Measurements from ENCODE around the gene ARHGAP19. TPM values are rescaled to one million over a fixed set of nuclear protein-coding genes. Genes with fewer than 3 reads are reported as not detected.
A peak's percentile ranks its signal among the peaks of the same experiment; 100 is the strongest.

Gene ARHGAP19
- total RNA-seq, 4 donors from 2014 or later: 3.5 to 5.4 (median 4.6) TPM

- under 1% methylated on average over 10 of the region's 79 CpGs for WGBS
- peak; percentile 98 for DNase-seq (ENCODE audit: extremely low spot score)
- peaks cover 22 to 38% (median 25%) of the 10 kb centered on the region in 4 donors for H3K4me1 ChIP-seq
- no peaks in the 10 kb centered on the region for H3K36me3 ChIP-seq
- H3K27me3 ChIP-seq: no peaks in the 10 kb centered on the region
- peak; percentile 63 to 83 for TF ChIP-seq POLR2AphosphoS5 (IDR thresholded peaks at IDR 0.05)
- peak; percentile 86 for TF ChIP-seq POLR2A (IDR thresholded peaks at IDR 0.05; ENCODE audit: low read depth)
- no peak for TF ChIP-seq EP300 (IDR thresholded peaks at IDR 0.05)
- no peaks in the 10 kb centered on the region for H3K9me3 ChIP-seq
- intact Hi-C loops (cut with DNase I): no loop called here
- H3K4me3 ChIP-seq: peak within 1 kb of the TSS; percentile 87 to 97 (median 94)
- peak within 1 kb of the TSS; percentile 93 to 96 (median 95) for H3K27ac ChIP-seq (replicated peaks in 1 of 4)
These were observed 26.6 kb upstream of the ARHGAP19 start, which contains the start of gene FRAT1 for GRCh38 chr10:97318772-97319651. FRAT1 (plus strand) TSS chr10:97319271; CDS start chr10:97319454, 183 bp downstream.

GRCh38 chr10:97314671-97315070, 22.2 kb upstream of the ARHGAP19 start:
- no peak overlapping the region for H3K4me3 ChIP-seq
- H3K4me1 ChIP-seq: peaks cover 3 to 6% (median 4%) of the 10 kb centered on the region in 4 donors
- no peaks in the 10 kb centered on the region for H3K9me3 ChIP-seq
- TF ChIP-seq POLR2AphosphoS5 (IDR thresholded peaks at IDR 0.05) (no peak), POLR2A (IDR thresholded peaks at IDR 0.05; ENCODE audit: low read depth) (no peak), EP300 (IDR thresholded peaks at IDR 0.05) (no peak), CTCF (IDR thresholded peaks at IDR 0.05) (no peak)
- intact Hi-C loops (cut with DNase I): no loop called here
- H3K36me3 ChIP-seq: no peaks in the 10 kb centered on the region
- no peak overlapping the region for H3K27ac ChIP-seq (replicated peaks in 1 of 4)
- H3K27me3 ChIP-seq: no peaks in the 10 kb centered on the region
- 54% methylated on average over 4 of the region's 4 CpGs for WGBS
- no peak for DNase-seq (ENCODE audit: extremely low spot score)

GRCh38 chr10:97312897-97313296, 20.5 kb upstream of the ARHGAP19 start:
- WGBS: 92% methylated on average over 6 of the region's 6 CpGs
- Histone ChIP-seq H3K4me3 (no peak overlapping the region), H3K4me1 (peaks cover 0 to 7% (median 0%) of the 10 kb centered on the region in 4 donors), H3K36me3 (no peaks in the 10 kb centered on the region), H3K27me3 (no peaks in the 10 kb centered on the region), H3K27ac (replicated peaks in 1 of 4) (no peak overlapping the region), H3K9me3 (no peaks in the 10 kb centered on the region)
- no peak for DNase-seq (ENCODE audit: extremely low spot score)
- intact Hi-C loops (cut with DNase I): no loop called here
- TF ChIP-seq POLR2A (IDR thresholded peaks at IDR 0.05; ENCODE audit: low read depth) (no peak), POLR2AphosphoS5 (IDR thresholded peaks at IDR 0.05) (no peak), CTCF (IDR thresholded peaks at IDR 0.05) (no peak), EP300 (IDR thresholded peaks at IDR 0.05) (no peak)

GRCh38 chr10:97311111-97311626, 18.7 kb upstream of the ARHGAP19 start:
- no peak overlapping the region for H3K4me3 ChIP-seq
- 95% methylated on average over 4 of the region's 4 CpGs for WGBS
- H3K27me3 ChIP-seq: no peaks in the 10 kb centered on the region
- peaks cover 0 to 7% (median 0%) of the 10 kb centered on the region in 4 donors for H3K4me1 ChIP-seq
- no peaks in the 10 kb centered on the region for H3K9me3 ChIP-seq
- no peak overlapping the region for H3K27ac ChIP-seq (replicated peaks in 1 of 4)
- TF ChIP-seq POLR2AphosphoS5 (IDR thresholded peaks at IDR 0.05) (no peak), CTCF (IDR thresholded peaks at IDR 0.05) (no peak), POLR2A (IDR thresholded peaks at IDR 0.05; ENCODE audit: low read depth) (no peak), EP300 (IDR thresholded peaks at IDR 0.05) (no peak)
- no peaks in the 10 kb centered on the region for H3K36me3 ChIP-seq
- no peak for DNase-seq (ENCODE audit: extremely low spot score)
- intact Hi-C loops (cut with DNase I): no loop called here

All from esophagus muscularis mucosa (tissue), 4 donors.